ENCODE data around the gene SLC35G1. TPM values are rescaled to one million over a fixed set of nuclear protein-coding genes. Genes with fewer than 3 reads are reported as not detected.
A peak's percentile ranks its signal among the peaks of the same experiment; 100 is the strongest.

SLC35G1 gene
- total RNA-seq, 4 donors from 2014 or later = 7.3 to 12.8 (median 8.1) TPM

DNA sequence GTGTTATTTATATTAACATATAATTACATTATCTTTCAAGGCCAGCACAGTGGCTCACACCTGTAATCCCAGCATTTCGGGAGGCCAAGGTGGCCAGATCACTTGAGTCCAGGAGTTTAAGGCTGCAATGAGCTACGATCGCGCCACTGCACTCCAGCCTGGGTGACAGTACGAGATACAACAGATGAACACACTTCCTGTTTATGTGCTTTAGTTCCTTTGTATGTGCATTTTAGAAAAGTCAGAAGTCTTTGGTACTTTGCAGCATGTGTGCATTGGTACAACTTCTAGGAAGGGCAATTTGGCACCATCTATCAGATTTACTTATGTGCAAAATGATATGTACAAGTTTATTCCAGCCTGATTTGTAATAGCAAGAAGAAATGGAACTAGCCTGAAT is 13.3 kb downstream of the SLC35G1 start:
- Histone ChIP-seq H3K4me3 (replicated peaks in 1 of 3) (no peak overlapping the region), H3K9me3 (no peaks in the 10 kb centered on the region), H3K36me3 (no peaks in the 10 kb centered on the region), H3K27ac (no peak overlapping the region), H3K27me3 (no peaks in the 10 kb centered on the region), H3K4me1 (no peaks in the 10 kb centered on the region)
- 87 to 93% methylated on average over 5 of the region's 5 CpGs for WGBS, 2 donors
- DNase-seq = no peak
- TF ChIP-seq CTCF (IDR thresholded peaks at IDR 0.05) (no peak), POLR2A (IDR thresholded peaks at IDR 0.05) (no peak)
- intact Hi-C loops (cut with DNase I) = no loop called here

GRCh38 chr10:93911866-93912265 is 18.1 kb downstream of the SLC35G1 start:
- Histone ChIP-seq H3K27me3 (no peaks in the 10 kb centered on the region), H3K4me1 (no peaks in the 10 kb centered on the region), H3K27ac (no peak overlapping the region), H3K36me3 (no peaks in the 10 kb centered on the region), H3K4me3 (replicated peaks in 1 of 3) (no peak overlapping the region), H3K9me3 (no peaks in the 10 kb centered on the region)
- WGBS, 2 donors = 78 to 85% methylated on average over 6 of the region's 6 CpGs
- TF ChIP-seq CTCF (IDR thresholded peaks at IDR 0.05) = no peak
- no peak for TF ChIP-seq POLR2A (IDR thresholded peaks at IDR 0.05)
- no peak for DNase-seq
- intact Hi-C loops (cut with DNase I) = loop anchor here (5.0 kb wide), 1 partner anchor 410 kb away; no protein-coding TSS in a partner anchor

GRCh38 chr10:93912444-93912843 is 18.7 kb downstream of the SLC35G1 start:
- H3K36me3 ChIP-seq = no peaks in the 10 kb centered on the region
- intact Hi-C loops (cut with DNase I) = loop anchor here (5.0 kb wide), 1 partner anchor 410 kb away; no protein-coding TSS in a partner anchor
- H3K27me3 ChIP-seq = no peaks in the 10 kb centered on the region
- DNase-seq = no peak
- WGBS, 2 donors = 90 to 93% methylated on average over 2 of the region's 2 CpGs
- H3K4me1 ChIP-seq = no peaks in the 10 kb centered on the region
- no peak for TF ChIP-seq POLR2A (IDR thresholded peaks at IDR 0.05)
- no peak overlapping the region for H3K27ac ChIP-seq
- H3K4me3 ChIP-seq (replicated peaks in 1 of 3) = no peak overlapping the region
- H3K9me3 ChIP-seq = no peaks in the 10 kb centered on the region

DNA sequence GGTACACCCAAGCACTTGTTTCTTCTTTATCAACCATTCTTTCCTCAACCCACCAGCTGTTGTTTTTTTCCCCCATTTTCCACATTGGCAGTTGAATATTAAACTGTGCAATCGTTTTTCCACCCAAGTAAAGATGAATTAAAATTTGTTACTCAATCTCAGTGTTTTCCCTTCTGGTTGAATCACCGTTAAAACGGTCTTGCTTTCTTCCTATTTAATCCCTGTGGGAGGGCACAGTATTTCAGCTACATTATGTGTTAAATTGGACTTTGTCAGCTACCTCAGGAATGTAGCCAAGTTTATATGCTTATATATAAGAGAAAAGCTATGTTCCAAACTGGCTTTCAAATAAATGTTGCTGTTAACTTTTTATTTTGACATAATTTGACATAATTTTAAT is 19.9 kb downstream of the SLC35G1 start:
- no peaks in the 10 kb centered on the region for H3K27me3 ChIP-seq
- H3K27ac ChIP-seq = no peak overlapping the region
- H3K4me1 ChIP-seq = no peaks in the 10 kb centered on the region
- TF ChIP-seq POLR2A (IDR thresholded peaks at IDR 0.05) (no peak), CTCF (IDR thresholded peaks at IDR 0.05) (no peak)
- WGBS, 2 donors = 68 to 73% methylated on average over 3 of the region's 3 CpGs
- H3K36me3 ChIP-seq = no peaks in the 10 kb centered on the region
- no peak for DNase-seq
- no peak overlapping the region for H3K4me3 ChIP-seq (replicated peaks in 1 of 3)
- no peaks in the 10 kb centered on the region for H3K9me3 ChIP-seq
- intact Hi-C loops (cut with DNase I) = loop anchor here (5.0 kb wide), 1 partner anchor 409 kb away; no protein-coding TSS in a partner anchor

DNA sequence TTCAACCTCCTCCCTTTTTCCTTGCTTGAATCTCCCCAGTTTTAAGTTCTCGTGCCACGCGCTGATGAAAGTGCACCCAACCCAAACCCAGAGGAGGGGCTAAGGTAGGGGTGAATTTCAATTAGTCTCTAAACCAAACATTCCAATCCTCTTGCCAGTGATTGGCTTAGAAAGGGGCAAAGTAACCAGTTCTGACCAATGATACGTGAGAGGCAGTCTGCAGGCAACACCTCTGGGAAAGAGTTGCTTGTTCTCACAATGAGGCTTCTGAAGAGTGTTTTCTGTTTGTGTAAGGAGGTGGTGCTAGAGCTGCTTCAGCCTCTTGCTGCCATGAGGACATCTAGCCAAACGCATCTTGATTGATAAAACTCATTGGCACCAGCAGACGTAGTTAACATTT is 21.8 kb downstream of the SLC35G1 start:
- Histone ChIP-seq H3K36me3 (no peaks in the 10 kb centered on the region), H3K27ac (no peak overlapping the region), H3K27me3 (no peaks in the 10 kb centered on the region), H3K4me3 (replicated peaks in 1 of 3) (no peak overlapping the region), H3K4me1 (no peaks in the 10 kb centered on the region), H3K9me3 (no peaks in the 10 kb centered on the region)
- DNase-seq = peak in 1 of 2 donors; percentile 8
- TF ChIP-seq CTCF (IDR thresholded peaks at IDR 0.05) (no peak), POLR2A (IDR thresholded peaks at IDR 0.05) (no peak)
- WGBS, 2 donors = 60 to 61% methylated on average over 6 of the region's 6 CpGs
- intact Hi-C loops (cut with DNase I) = loop anchor here (5.0 kb wide), 1 partner anchor 527 kb away; no protein-coding TSS in a partner anchor
